ENCODE data around the gene TET2. TPM values are rescaled to one million over a fixed set of nuclear protein-coding genes. Genes with fewer than 3 reads are reported as not detected.

TET2 gene
- polyA plus RNA-seq, 6 donors from 2014 or later: 8.2 to 34.5 (median 27.7) TPM

DNA sequence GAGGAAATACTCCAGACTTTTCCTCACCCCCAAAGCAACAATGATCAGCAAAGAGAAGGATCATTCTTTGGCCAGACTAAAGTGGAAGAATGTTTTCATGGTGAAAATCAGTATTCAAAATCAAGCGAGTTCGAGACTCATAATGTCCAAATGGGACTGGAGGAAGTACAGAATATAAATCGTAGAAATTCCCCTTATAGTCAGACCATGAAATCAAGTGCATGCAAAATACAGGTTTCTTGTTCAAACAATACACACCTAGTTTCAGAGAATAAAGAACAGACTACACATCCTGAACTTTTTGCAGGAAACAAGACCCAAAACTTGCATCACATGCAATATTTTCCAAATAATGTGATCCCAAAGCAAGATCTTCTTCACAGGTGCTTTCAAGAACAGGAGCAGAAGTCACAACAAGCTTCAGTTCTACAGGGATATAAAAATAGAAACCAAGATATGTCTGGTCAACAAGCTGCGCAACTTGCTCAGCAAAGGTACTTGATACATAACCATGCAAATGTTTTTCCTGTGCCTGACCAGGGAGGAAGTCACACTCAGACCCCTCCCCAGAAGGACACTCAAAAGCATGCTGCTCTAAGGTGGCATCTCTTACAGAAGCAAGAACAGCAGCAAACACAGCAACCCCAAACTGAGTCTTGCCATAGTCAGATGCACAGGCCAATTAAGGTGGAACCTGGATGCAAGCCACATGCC lies 89.7 kb downstream of the TET2 start:
- DNase-seq (no peak), ATAC-seq (ENCODE audit: low read depth in 2 of 2) (peak; percentile 21 to 25)
- H3K9me3 Mint-ChIP-seq: peaks cover 0 to 4% (median 0%) of the 10 kb centered on the region in 7 donors
- peaks cover 33 to 35% of the 10 kb centered on the region in 2 donors for H3K36me3 Mint-ChIP-seq
- peak overlapping the region; percentile 44 to 88 (median 84) for H3K27ac Mint-ChIP-seq
- peak overlapping the region in 7 of 8 donors; percentile 39 to 74 (median 69) for H3K4me3 Mint-ChIP-seq
- peaks cover 43 to 53% (median 44%) of the 10 kb centered on the region in 3 donors for H3K4me1 Mint-ChIP-seq
- H3K27me3 Mint-ChIP-seq: no peaks in the 10 kb centered on the region

DNA sequence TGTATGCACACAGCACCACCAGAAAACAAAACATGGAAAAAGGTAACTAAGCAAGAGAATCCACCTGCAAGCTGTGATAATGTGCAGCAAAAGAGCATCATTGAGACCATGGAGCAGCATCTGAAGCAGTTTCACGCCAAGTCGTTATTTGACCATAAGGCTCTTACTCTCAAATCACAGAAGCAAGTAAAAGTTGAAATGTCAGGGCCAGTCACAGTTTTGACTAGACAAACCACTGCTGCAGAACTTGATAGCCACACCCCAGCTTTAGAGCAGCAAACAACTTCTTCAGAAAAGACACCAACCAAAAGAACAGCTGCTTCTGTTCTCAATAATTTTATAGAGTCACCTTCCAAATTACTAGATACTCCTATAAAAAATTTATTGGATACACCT lies 90.2 kb downstream of the TET2 start:
- Mint-ChIP-seq H3K36me3 (peaks cover 33 to 34% of the 10 kb centered on the region in 2 donors), H3K4me3 (peak overlapping the region in 6 of 8 donors; percentile 39 to 73 (median 63)), H3K4me1 (peaks cover 43 to 53% (median 44%) of the 10 kb centered on the region in 3 donors), H3K9me3 (peaks cover 0 to 4% (median 0%) of the 10 kb centered on the region in 7 donors), H3K27me3 (no peaks in the 10 kb centered on the region), H3K27ac (peak overlapping the region in 3 of 6 donors; percentile 73 to 88 (median 87))
- peak in 1 of 2 donors; percentile 11 for ATAC-seq (ENCODE audit: low read depth in 2 of 2)
- DNase-seq: no peak

DNA sequence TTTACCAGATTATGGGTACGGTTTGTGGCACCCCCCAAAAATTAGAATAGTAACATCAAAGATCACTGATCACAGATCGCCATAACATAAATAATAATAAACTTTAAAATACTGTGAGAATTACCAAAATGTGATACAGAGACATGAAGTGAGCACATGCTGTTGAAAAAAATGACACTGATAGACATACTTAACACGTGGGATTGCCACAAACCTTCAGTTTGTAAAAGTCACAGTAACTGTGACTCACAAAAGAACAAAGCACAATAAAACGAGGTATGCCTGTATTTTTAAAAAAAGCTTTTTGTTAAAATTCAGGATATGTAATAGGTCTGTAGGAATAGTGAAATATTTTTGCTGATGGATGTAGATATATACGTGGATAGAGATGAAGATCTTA lies 93.4 kb downstream of the TET2 start:
- H3K27me3 Mint-ChIP-seq: no peaks in the 10 kb centered on the region
- ATAC-seq (ENCODE audit: low read depth in 2 of 2): no peak

GRCh38 chr4:105241451-105241850 lies 94.8 kb downstream of the TET2 start:
- Mint-ChIP-seq H3K27me3 (no peaks in the 10 kb centered on the region), H3K4me1 (peaks cover 7 to 19% (median 9%) of the 10 kb centered on the region in 3 donors), H3K27ac (peak overlapping the region in 1 of 6 donors; percentile 21), H3K4me3 (no peak overlapping the region), H3K36me3 (peaks cover 5 to 7% of the 10 kb centered on the region in 2 donors), H3K9me3 (no peaks in the 10 kb centered on the region)
- DNase-seq (no peak), ATAC-seq (ENCODE audit: low read depth in 2 of 2) (no peak)

More for the DNA sequence above, 93.4 kb downstream of the TET2 start:
- peaks cover 21 to 33% (median 23%) of the 10 kb centered on the region in 3 donors for H3K4me1 Mint-ChIP-seq
- H3K4me3 Mint-ChIP-seq: no peak overlapping the region
- DNase-seq: no peak
- H3K9me3 Mint-ChIP-seq: peaks cover 0 to 4% (median 0%) of the 10 kb centered on the region in 7 donors
- peak overlapping the region in 2 of 6 donors; percentile 49 to 63 for H3K27ac Mint-ChIP-seq
- peaks cover 17 to 18% of the 10 kb centered on the region in 2 donors for H3K36me3 Mint-ChIP-seq

DNA sequence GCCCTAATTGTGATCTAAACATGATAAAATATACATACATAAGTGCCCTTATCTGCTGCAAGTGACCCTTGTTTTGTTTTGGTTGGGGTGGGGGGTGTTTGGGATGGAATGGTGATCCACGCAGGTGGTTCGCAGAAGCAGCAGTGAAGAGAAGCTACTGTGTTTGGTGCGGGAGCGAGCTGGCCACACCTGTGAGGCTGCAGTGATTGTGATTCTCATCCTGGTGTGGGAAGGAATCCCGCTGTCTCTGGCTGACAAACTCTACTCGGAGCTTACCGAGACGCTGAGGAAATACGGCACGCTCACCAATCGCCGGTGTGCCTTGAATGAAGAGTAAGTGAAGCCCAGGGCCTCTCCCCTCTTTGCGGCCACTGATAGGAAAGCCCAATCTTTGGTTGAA lies 96.8 kb downstream of the TET2 start:
- ATAC-seq (ENCODE audit: low read depth in 2 of 2) (no peak), DNase-seq (no peak)
- Mint-ChIP-seq H3K9me3 (no peaks in the 10 kb centered on the region), H3K27me3 (no peaks in the 10 kb centered on the region), H3K27ac (peak overlapping the region in 1 of 6 donors; percentile 34), H3K4me1 (peaks cover 0 to 4% (median 3%) of the 10 kb centered on the region in 3 donors), H3K4me3 (no peak overlapping the region), H3K36me3 (peaks cover 5 to 7% of the 10 kb centered on the region in 2 donors)

DNA sequence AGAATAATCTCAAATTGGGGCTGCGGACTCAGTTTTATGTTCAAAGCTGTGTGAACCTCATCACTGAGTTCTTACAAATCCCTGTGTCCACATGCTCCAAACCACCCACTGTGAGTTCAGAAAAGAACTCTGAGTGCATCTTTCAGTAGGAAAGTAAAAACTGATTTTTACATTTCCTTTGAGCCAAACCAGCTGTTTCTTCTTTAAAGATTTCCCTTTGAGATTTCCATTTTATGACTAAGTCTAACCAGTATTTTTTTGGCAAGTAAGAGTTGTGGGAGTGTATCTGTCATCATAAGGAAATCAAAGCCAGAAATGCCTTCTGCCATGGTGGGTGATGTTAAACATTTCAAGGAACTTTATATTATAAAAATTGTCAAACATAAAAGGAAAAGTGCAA lies 100.0 kb downstream of the TET2 start:
- no peak overlapping the region for H3K27ac Mint-ChIP-seq
- peaks cover 2 to 13% of the 10 kb centered on the region in 2 donors for H3K36me3 Mint-ChIP-seq
- no peaks in the 10 kb centered on the region for H3K27me3 Mint-ChIP-seq
- H3K4me1 Mint-ChIP-seq: peaks cover 3 to 6% (median 4%) of the 10 kb centered on the region in 3 donors
- ATAC-seq (ENCODE audit: low read depth in 2 of 2) (no peak), DNase-seq (no peak)
- no peaks in the 10 kb centered on the region for H3K9me3 Mint-ChIP-seq
- no peak overlapping the region for H3K4me3 Mint-ChIP-seq

DNA sequence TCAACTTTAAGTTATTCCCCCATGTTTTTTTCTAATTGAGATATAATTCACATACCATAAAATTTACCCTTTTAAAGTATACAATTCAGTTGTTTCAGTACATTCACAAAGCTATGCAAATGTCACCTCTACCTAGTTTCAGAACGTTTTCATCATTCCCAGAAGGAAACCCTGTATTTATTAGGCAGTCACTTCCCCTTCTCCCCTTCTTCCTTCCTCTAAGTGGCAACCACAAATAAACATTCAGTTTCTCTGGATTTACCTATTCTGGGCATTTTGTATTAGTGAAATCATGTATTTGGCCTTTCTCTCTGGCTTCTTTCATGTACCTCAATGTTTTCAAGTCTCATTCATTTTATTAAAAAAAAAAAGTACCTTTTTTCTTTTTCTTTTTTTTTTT lies 101.9 kb downstream of the TET2 start:
- Mint-ChIP-seq H3K4me1 (peaks cover 3 to 6% (median 4%) of the 10 kb centered on the region in 3 donors), H3K36me3 (peaks cover 9 to 21% of the 10 kb centered on the region in 2 donors), H3K4me3 (no peak overlapping the region), H3K9me3 (peaks cover 0 to 10% (median 0%) of the 10 kb centered on the region in 7 donors), H3K27me3 (no peaks in the 10 kb centered on the region), H3K27ac (peak overlapping the region in 1 of 6 donors; percentile 5)
- no peak for DNase-seq
- ATAC-seq (ENCODE audit: low read depth in 2 of 2): no peak

- DNase-seq: no peak
These were observed 111.3 kb downstream of the TET2 start for GRCh38 chr4:105257817-105258495.

DNA sequence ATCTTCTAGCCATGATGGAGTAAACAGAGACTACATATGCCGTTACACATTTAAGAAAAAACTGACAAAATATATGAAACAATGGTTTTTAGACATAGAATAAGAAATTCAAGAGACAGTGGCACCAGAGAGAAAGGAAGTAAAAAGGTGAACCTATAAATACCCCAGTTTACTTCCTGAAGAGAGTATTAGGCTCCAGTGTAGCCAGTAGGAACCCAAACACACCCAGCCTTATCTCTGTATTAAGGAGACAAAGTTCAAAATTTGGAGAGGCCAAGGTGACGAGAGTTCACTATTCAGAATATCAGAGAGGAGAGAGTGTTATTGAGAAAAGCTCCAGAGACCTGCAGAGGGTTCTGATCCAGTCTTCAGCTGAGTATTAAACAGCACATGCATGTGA lies 119.0 kb downstream of the TET2 start:
- Mint-ChIP-seq H3K9me3 (no peaks in the 10 kb centered on the region), H3K36me3 (peaks cover 41 to 52% of the 10 kb centered on the region in 2 donors), H3K27me3 (no peaks in the 10 kb centered on the region), H3K4me3 (no peak overlapping the region), H3K27ac (peak overlapping the region in 3 of 6 donors; percentile 49 to 73 (median 69)), H3K4me1 (peaks cover 0 to 13% (median 0%) of the 10 kb centered on the region in 3 donors)
- ATAC-seq (ENCODE audit: low read depth in 2 of 2) (no peak), DNase-seq (no peak)

More at GRCh38 chr4:105257817-105258495, 111.3 kb downstream of the TET2 start:
- H3K27me3 Mint-ChIP-seq: no peaks in the 10 kb centered on the region
- H3K36me3 Mint-ChIP-seq: peaks cover 17 to 19% of the 10 kb centered on the region in 2 donors
- no peak for ATAC-seq (ENCODE audit: low read depth in 2 of 2)
- H3K27ac Mint-ChIP-seq: peak overlapping the region in 2 of 6 donors; percentile 13 to 27
- peaks cover 0 to 28% (median 14%) of the 10 kb centered on the region in 7 donors for H3K9me3 Mint-ChIP-seq
- H3K4me3 Mint-ChIP-seq: no peak overlapping the region
- no peaks in the 10 kb centered on the region for H3K4me1 Mint-ChIP-seq

DNA sequence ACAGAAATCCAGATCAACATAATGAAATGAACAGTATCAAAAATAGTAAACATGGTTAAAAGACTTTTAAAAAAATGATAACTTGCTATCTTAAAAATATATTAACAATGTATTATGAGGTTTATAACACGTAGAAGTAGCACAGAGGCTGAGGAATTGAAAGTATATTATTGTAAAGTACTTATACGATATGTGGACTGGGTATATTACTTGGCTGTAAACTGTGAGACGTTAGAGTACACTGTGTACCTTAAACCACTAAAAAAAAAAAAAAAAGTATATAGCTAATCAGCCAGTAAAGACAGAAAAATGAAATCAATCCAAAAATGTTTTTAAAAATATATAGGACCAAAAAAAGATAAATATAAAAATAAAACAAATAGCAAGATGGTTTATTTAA lies 120.6 kb downstream of the TET2 start:
- Mint-ChIP-seq H3K27me3 (no peaks in the 10 kb centered on the region), H3K9me3 (no peaks in the 10 kb centered on the region), H3K4me3 (no peak overlapping the region), H3K36me3 (peaks cover 57% of the 10 kb centered on the region in 2 donors), H3K27ac (no peak overlapping the region), H3K4me1 (peaks cover 0 to 13% (median 0%) of the 10 kb centered on the region in 3 donors)
- no peak for ATAC-seq (ENCODE audit: low read depth in 2 of 2)
- DNase-seq: no peak

GRCh38 chr4:105272002-105272401 lies 125.3 kb downstream of the TET2 start:
- no peaks in the 10 kb centered on the region for H3K4me1 Mint-ChIP-seq
- DNase-seq (no peak), ATAC-seq (ENCODE audit: low read depth in 2 of 2) (no peak)
- H3K36me3 Mint-ChIP-seq: peaks cover 63 to 67% of the 10 kb centered on the region in 2 donors
- H3K27me3 Mint-ChIP-seq: no peaks in the 10 kb centered on the region
- peak overlapping the region in 2 of 6 donors; percentile 7 to 80 for H3K27ac Mint-ChIP-seq
- no peaks in the 10 kb centered on the region for H3K9me3 Mint-ChIP-seq
- H3K4me3 Mint-ChIP-seq: no peak overlapping the region

DNA sequence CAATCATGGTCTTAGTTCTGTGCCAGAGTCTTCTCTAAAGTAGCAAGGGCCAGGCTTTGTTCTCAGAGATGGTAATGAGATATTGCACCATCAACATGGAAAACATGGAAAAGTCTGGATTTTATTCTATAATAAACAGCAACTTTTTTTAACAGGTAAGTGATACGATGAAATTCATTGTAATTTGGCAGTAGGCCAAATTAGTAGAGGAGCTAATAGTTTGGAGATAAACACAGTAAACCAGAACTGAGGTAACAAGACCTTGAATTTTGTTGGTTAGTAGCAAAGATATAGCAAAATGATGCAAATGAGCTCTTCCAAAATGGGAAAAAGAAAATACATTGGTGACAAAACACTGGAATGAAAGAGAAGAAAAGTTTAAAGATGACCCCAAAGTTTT lies 126.6 kb downstream of the TET2 start:
- ATAC-seq (ENCODE audit: low read depth in 2 of 2) (no peak), DNase-seq (no peak)
- no peaks in the 10 kb centered on the region for H3K9me3 Mint-ChIP-seq
- peak overlapping the region in 3 of 6 donors; percentile 4 to 76 (median 57) for H3K27ac Mint-ChIP-seq
- peaks cover 63 to 67% of the 10 kb centered on the region in 2 donors for H3K36me3 Mint-ChIP-seq
- no peak overlapping the region for H3K4me3 Mint-ChIP-seq
- no peaks in the 10 kb centered on the region for H3K4me1 Mint-ChIP-seq
- H3K27me3 Mint-ChIP-seq: no peaks in the 10 kb centered on the region

GRCh38 chr4:105274090-105274489 lies 127.4 kb downstream of the TET2 start:
- DNase-seq (no peak), ATAC-seq (ENCODE audit: low read depth in 2 of 2) (no peak)
- Mint-ChIP-seq H3K4me1 (no peaks in the 10 kb centered on the region), H3K27ac (peak overlapping the region in 1 of 6 donors; percentile 36), H3K27me3 (no peaks in the 10 kb centered on the region), H3K9me3 (no peaks in the 10 kb centered on the region), H3K4me3 (no peak overlapping the region), H3K36me3 (peaks cover 60 to 67% of the 10 kb centered on the region in 2 donors)

All from naive B cell (primary cell).